ENCODE measurements around the gene GET4.

DNA sequence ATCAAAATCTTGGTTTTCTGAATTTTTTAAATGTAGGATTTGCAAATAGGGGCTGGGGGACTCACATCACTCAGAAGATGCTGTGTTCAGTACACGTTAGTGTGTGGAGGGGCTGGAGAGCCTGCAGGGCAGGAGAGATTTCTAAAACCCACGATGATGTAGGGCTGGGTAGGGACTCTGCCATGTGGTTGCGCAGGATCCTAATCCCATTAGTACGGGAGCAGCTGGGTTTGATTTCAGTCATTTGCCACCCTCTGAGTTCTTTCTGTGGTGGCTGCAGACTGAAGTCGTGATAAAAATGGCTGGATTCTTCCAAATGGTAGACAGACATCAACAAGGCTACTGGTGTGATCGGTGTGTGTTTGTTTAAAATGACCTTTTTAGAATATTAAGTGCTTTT lies 14.2 kb upstream of the GET4 start:
- no peak for TF ChIP-seq FOXJ3 (CRISPR knock-in tag; IDR thresholded peaks at IDR 0.05)
- TF ChIP-seq, protein P1, sequence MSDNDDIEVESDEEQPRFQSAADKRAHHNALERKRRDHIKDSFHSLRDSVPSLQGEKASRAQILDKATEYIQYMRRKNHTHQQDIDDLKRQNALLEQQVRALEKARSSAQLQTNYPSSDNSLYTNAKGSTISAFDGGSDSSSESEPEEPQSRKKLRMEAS (IDR thresholded peaks at IDR 0.05; ENCODE audit: low read depth), result no peak
- TF ChIP-seq NFIC (IDR thresholded peaks at IDR 0.05; ENCODE audit: borderline replicate concordance), result no peak
- TF ChIP-seq EP300 (IDR thresholded peaks at IDR 0.05; ENCODE audit: borderline replicate concordance in 1 of 2, low read depth in 1 of 2, low read length in 1 of 2), result no peak
- TF ChIP-seq, protein P2, sequence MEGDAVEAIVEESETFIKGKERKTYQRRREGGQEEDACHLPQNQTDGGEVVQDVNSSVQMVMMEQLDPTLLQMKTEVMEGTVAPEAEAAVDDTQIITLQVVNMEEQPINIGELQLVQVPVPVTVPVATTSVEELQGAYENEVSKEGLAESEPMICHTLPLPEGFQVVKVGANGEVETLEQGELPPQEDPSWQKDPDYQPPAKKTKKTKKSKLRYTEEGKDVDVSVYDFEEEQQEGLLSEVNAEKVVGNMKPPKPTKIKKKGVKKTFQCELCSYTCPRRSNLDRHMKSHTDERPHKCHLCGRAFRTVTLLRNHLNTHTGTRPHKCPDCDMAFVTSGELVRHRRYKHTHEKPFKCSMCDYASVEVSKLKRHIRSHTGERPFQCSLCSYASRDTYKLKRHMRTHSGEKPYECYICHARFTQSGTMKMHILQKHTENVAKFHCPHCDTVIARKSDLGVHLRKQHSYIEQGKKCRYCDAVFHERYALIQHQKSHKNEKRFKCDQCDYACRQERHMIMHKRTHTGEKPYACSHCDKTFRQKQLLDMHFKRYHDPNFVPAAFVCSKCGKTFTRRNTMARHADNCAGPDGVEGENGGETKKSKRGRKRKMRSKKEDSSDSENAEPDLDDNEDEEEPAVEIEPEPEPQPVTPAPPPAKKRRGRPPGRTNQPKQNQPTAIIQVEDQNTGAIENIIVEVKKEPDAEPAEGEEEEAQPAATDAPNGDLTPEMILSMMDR (IDR thresholded peaks at IDR 0.05), result no peak
- TF ChIP-seq TAF1 (IDR thresholded peaks at IDR 0.05; ENCODE audit: borderline replicate concordance, low read depth, low read length), result no peak
- TF ChIP-seq YY1 (IDR thresholded peaks at IDR 0.05; ENCODE audit: low read depth), result no peak
- TF ChIP-seq MEF2A (IDR thresholded peaks at IDR 0.05; ENCODE audit: borderline replicate concordance, low read depth), result no peak
- TF ChIP-seq, protein P3, sequence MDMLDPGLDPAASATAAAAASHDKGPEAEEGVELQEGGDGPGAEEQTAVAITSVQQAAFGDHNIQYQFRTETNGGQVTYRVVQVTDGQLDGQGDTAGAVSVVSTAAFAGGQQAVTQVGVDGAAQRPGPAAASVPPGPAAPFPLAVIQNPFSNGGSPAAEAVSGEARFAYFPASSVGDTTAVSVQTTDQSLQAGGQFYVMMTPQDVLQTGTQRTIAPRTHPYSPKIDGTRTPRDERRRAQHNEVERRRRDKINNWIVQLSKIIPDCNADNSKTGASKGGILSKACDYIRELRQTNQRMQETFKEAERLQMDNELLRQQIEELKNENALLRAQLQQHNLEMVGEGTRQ (IDR thresholded peaks at IDR 0.05; ENCODE audit: borderline replicate concordance, low read depth, low read length), result no peak
